HepG2 (cell line): ENCODE results near the gene ZNF292. TPM values are rescaled to one million over a fixed set of nuclear protein-coding genes. Genes with fewer than 3 reads are reported as not detected.

Experiments
- ATAC-seq: fragments of 200-7000 bp; cut with Tn5 transposase; 3 replicates; pipeline ENCODE4 v1.9.1; 2020; ENCODE audit warnings: mild to moderate bottlenecking, moderate library complexity
- BruUV-seq: library from RNA; stranded (reverse); fragments of 400-500 nt; replicated peaks from 2 replicates; lab custom pipeline; 2021; lab: Mats Ljungman, UMichigan
- CTCF ChIA-PET: fragments of 300-600 bp; formaldehyde crosslinking; extraction: SDS; loops from one replicate; lab custom pipeline; 2021; ENCODE audit warnings: low total read pairs, inconsistent platforms, low intra/inter-chr PET ratio; lab: Yijun Ruan, JAX
- POLR2A ChIA-PET: fragments of 350-600 bp; sonication (Branson Sonifier 250); formaldehyde crosslinking; loops from one replicate; lab custom pipeline; 2020; ENCODE audit warnings: antibody characterized with exemption, inconsistent platforms; lab: Yijun Ruan, JAX
- DNase-seq: peaks from one replicate; pipeline ENCODE4 v3.0.0-alpha.2; 2015; ENCODE audit warnings: low spot score
- FAIRE-seq: peaks from 3 replicates; lab custom pipeline; 2011; peaks lifted over from hg19 to GRCh38; lab: Jason Lieb, UNC
- H2AFZ ChIP-seq: one replicate; pipeline ENCODE4 v1.6.1; 2011; ENCODE audit warnings: low read length, inconsistent platforms
- H3K27ac ChIP-seq: fragments of 300-600 bp; 3 replicates; pipeline ENCODE4 v1.8.0; 2011; ENCODE audit warnings: mixed run types, mild to moderate bottlenecking, mixed read lengths, low read length, inconsistent platforms; ENCODE audit not compliant: insufficient read depth; ENCODE audit errors: extremely low read length
- H3K27me3 ChIP-seq, 2 experiments: fragments of 200-600 bp in 1 of 2; 2 replicates in 1 of 2; 3 replicates in 1 of 2; pipeline versions ENCODE4 v1.6.0 to v1.8.0; 2011; ENCODE audit warnings: low read length in 2 of 2, mild to moderate bottlenecking in 2 of 2, moderate library complexity in 2 of 2, inconsistent platforms in 1 of 2; ENCODE audit not compliant: insufficient read depth in 2 of 2, control insufficient read depth in 1 of 2
- H3K36me3 ChIP-seq, 2 experiments: fragments of 200-600 bp in 1 of 2; replicated peaks in 1 of 2; 2 replicates in 1 of 2; 3 replicates in 1 of 2; pipeline versions ENCODE4 v1.5.1 to v1.8.0; 2011; ENCODE audit warnings: low read length in 2 of 2, inconsistent platforms in 1 of 2; ENCODE audit not compliant: insufficient read depth in 2 of 2, control insufficient read depth in 1 of 2
- H3K4me1 ChIP-seq: 2 replicates; pipeline ENCODE4 v1.5.1; 2012; ENCODE audit warnings: low read length, inconsistent platforms; ENCODE audit not compliant: insufficient read depth
- H3K4me2 ChIP-seq: 2 replicates; pipeline ENCODE4 v1.6.0; 2011; ENCODE audit warnings: low read depth, low read length, inconsistent platforms
- H3K4me3 ChIP-seq, 3 experiments: fragments of 200-600 bp in 1 of 3; sonication (generic), shearing (Covaris generic) in 1 of 3; replicated peaks in 1 of 3; 2 replicates each; pipeline ENCODE4 v1.5.1; 2011 to 2016; ENCODE audit warnings: low read length in 3 of 3, inconsistent platforms in 2 of 3, low read depth in 2 of 3, mild to moderate bottlenecking in 2 of 3, control low read depth in 1 of 3, mixed read lengths in 1 of 3; ENCODE audit not compliant: insufficient read depth in 1 of 3
- H3K79me2 ChIP-seq: one replicate; pipeline ENCODE4 v1.6.1; 2011; ENCODE audit warnings: low read length, inconsistent platforms; ENCODE audit not compliant: insufficient read depth
- H3K9ac ChIP-seq: 2 replicates; pipeline ENCODE4 v1.6.0; 2011; ENCODE audit warnings: mild to moderate bottlenecking, low read depth, low read length, inconsistent platforms; ENCODE audit not compliant: insufficient read depth
- H3K9me3 ChIP-seq: 2 replicates; pipeline ENCODE4 v1.5.1; 2012; ENCODE audit warnings: mild to moderate bottlenecking, low read length
- H4K20me1 ChIP-seq: 2 replicates; pipeline ENCODE4 v1.6.0; 2011; ENCODE audit warnings: inconsistent platforms, mild to moderate bottlenecking, low read length, moderate library complexity; ENCODE audit not compliant: insufficient read depth
- BCLAF1 ChIP-seq: fragments of 450-650 bp; IDR thresholded peaks from 2 replicates; pipeline ENCODE4 v1.6.1; 2017; ENCODE audit warnings: mild to moderate bottlenecking
- DDIT3 ChIP-seq: sonication (generic); formaldehyde crosslinking; IDR thresholded peaks from 2 replicates; pipeline ENCODE4 v1.4.0; 2020; ENCODE audit warnings: mild to moderate bottlenecking, missing genetic modification reagents
- ELF3 ChIP-seq: IDR thresholded peaks from 2 replicates; pipeline ENCODE4 v1.6.1; 2016; ENCODE audit warnings: missing genetic modification reagents, missing compliant biosample characterization
- FOSL1 ChIP-seq: sonication (generic); formaldehyde crosslinking; IDR thresholded peaks from 2 replicates; pipeline ENCODE4 v1.9.0; 2021; ENCODE audit warnings: missing genetic modification reagents, borderline replicate concordance
- HNF1A ChIP-seq, 2 experiments: sonication (generic) in 1 of 2; formaldehyde crosslinking in 1 of 2; IDR thresholded peaks; 2 replicates each; pipeline versions ENCODE4 v1.4.0 to v1.6.1; 2016 to 2020; ENCODE audit warnings: borderline replicate concordance in 1 of 2, low read depth in 1 of 2, mild to moderate bottlenecking in 1 of 2, missing genetic modification reagents in 1 of 2
- HNRNPH1 ChIP-seq: fragments of 200-400 bp; formaldehyde crosslinking; optimal IDR thresholded peaks from 2 replicates; pipeline ENCODE3; 2017; ENCODE audit warnings: mild to moderate bottlenecking, low read depth, low read length
- IRF2 ChIP-seq: IDR thresholded peaks from 2 replicates; pipeline ENCODE4 v1.6.1; 2018; ENCODE audit warnings: missing genetic modification reagents, missing compliant biosample characterization
- PATZ1 ChIP-seq: sonication (generic); formaldehyde crosslinking; IDR thresholded peaks from 2 replicates; pipeline ENCODE4 v1.4.0; 2020; ENCODE audit warnings: missing genetic modification reagents
- SKIL ChIP-seq: sonication (generic); formaldehyde crosslinking; IDR thresholded peaks from 2 replicates; pipeline ENCODE4 v1.8.0; 2022; ENCODE audit warnings: missing genetic modification reagents, mild to moderate bottlenecking, moderate library complexity, borderline replicate concordance
- ZBTB20 ChIP-seq: sonication (generic); formaldehyde crosslinking; IDR thresholded peaks from 2 replicates; pipeline ENCODE4 v1.8.1; 2023; ENCODE audit warnings: missing genetic modification reagents, low read depth, mild to moderate bottlenecking, borderline replicate concordance
- ZNF343 ChIP-seq: sonication (generic); formaldehyde crosslinking; IDR thresholded peaks from 2 replicates; pipeline ENCODE4 v1.4.0; 2020; ENCODE audit warnings: mild to moderate bottlenecking, missing genetic modification reagents
- ZNF446 ChIP-seq: sonication (generic); formaldehyde crosslinking; IDR thresholded peaks from 2 replicates; pipeline ENCODE4 v1.5.0; 2020; ENCODE audit warnings: mild to moderate bottlenecking, missing genetic modification reagents
- ZNF562 ChIP-seq: sonication (generic); formaldehyde crosslinking; IDR thresholded peaks from 2 replicates; pipeline ENCODE4 v1.8.0; 2022; ENCODE audit warnings: missing genetic modification reagents, borderline replicate concordance
- WGBS: methylation state at CpG from one replicate; pipeline ENCODE4 v1.1.6; 2017; ENCODE audit warnings: low lambda C conversion rate; 5-methylcytosine and 5-hydroxymethylcytosine counted together
- in situ Hi-C: cut with HindIII; loops from 2 replicates; pipeline ENCODE4 v1.10.0; 2017; ENCODE audit warnings: low pct_unique_long_range_greater_than_20kb; ENCODE audit not compliant: extremely low pct_ligation_motif_present
- intact Hi-C: fragments of 100-400 bp; cut with micrococcal nuclease; formaldehyde crosslinking; loops from one replicate; pipeline ENCODE4 v1.10.0; 2022; ENCODE audit not compliant: unreplicated experiment
- polyA plus RNA-seq, 8 experiments: library from polyadenylated mRNA; depleted of rRNA in 3 of 8; stranded (reverse) in 7 of 8; unstranded in 1 of 8; fragments of >200 nt; fragmentation: Illumina TruSeq in 4 of 8; extraction: Trizol in 4 of 8; gene quantifications; 2 replicates each; pipeline versions ENCODE4 v1.2.1 to v1.2.3, GENCODE V29; 2011 to 2016; ENCODE audit warnings: low read depth in 4 of 8, missing spikeins in 1 of 8, mixed read lengths in 1 of 8; ENCODE audit not compliant: insufficient read depth in 1 of 8
- total RNA-seq, 5 experiments: library from RNA; depleted of rRNA; stranded (reverse); fragments of >200 nt; fragmentation: Illumina TruSeq; extraction: Trizol; gene quantifications; 2 replicates each; pipeline ENCODE4 v1.2.3, GENCODE V29; 2016; ENCODE audit warnings: low read depth in 1 of 5

ZNF292 gene
- total and polyA plus RNA-seq, 2 of the 13 experiments (the other 11 are each of a cell fraction or from before 2014, with no cell fraction given): 9.9 to 12.8 TPM

- in situ Hi-C loops: no loop called here
- POLR2A ChIA-PET: no interaction called here
- TF ChIP-seq HNF1A (IDR thresholded peaks at IDR 0.05; ENCODE audit: low read depth) (no peak), HNF1A (CRISPR knock-in tag; IDR thresholded peaks at IDR 0.05; ENCODE audit: borderline replicate concordance) (no peak), ZNF343 (CRISPR knock-in tag) (no peak), SKIL (CRISPR knock-in tag) (no peak), ZNF446 (CRISPR knock-in tag) (no peak), BCLAF1 (no peak), ZNF562 (no peak), ZBTB20 (CRISPR knock-in tag) (no peak), ELF3 (no peak), PATZ1 (CRISPR knock-in tag) (no peak), IRF2 (no peak), FOSL1 (CRISPR knock-in tag) (no peak), DDIT3 (no peak), HNRNPH1 (no peak)
These were observed 136.5 kb downstream of the ZNF292 start for GRCh38 chr6:87291883-87292282.

More at GRCh38 chr6:87291883-87292282, 136.5 kb downstream of the ZNF292 start:
- H3K27me3 ChIP-seq: peaks cover 0 to 7% of the 10 kb centered on the region in 2 experiments; a peak in 1 of 5 replicates
- H3K9ac ChIP-seq: no peak overlapping the region
- 0% methylated on average over 2 of the region's 2 CpGs for WGBS
- intact Hi-C loops: no loop called here
- H3K4me2 ChIP-seq: no peak overlapping the region
- no peaks in the 10 kb centered on the region for H3K79me2 ChIP-seq
- FAIRE-seq (no peak), DNase-seq (no peak), ATAC-seq (no peak)
- no peaks in the 10 kb centered on the region for H4K20me1 ChIP-seq
- H3K4me3 ChIP-seq: no peak overlapping the region
- BruUV-seq: no TSS peak
- no peaks in the 10 kb centered on the region for H3K36me3 ChIP-seq
- H3K4me1 ChIP-seq: no peaks in the 10 kb centered on the region
- H3K9me3 ChIP-seq: no peaks in the 10 kb centered on the region
- H2AFZ ChIP-seq: no peak overlapping the region
- no peak overlapping the region for H3K27ac ChIP-seq
- CTCF ChIA-PET: no interaction called here
